ENCODE results near the gene CTNNA3.

DNA sequence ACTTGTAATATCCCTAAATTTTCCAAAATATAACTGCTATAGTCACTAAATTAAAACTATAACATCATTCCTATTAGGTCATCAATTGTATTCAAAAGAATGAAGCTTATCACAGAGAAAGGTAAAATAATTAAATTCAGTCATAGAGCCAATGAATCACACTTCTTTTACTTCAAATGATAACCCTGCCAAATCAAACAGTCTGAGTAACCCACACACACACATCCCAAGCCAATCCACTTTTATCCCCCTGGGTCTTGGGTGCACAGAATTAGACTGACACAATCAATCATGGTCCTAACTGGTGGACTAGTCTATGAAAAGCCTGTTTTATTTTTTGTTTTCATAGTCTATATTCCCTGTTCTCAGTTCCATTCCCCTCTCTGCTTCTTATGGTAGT lies 25.6 kb downstream of the CTNNA3 start:
- TF ChIP-seq, protein P1, sequence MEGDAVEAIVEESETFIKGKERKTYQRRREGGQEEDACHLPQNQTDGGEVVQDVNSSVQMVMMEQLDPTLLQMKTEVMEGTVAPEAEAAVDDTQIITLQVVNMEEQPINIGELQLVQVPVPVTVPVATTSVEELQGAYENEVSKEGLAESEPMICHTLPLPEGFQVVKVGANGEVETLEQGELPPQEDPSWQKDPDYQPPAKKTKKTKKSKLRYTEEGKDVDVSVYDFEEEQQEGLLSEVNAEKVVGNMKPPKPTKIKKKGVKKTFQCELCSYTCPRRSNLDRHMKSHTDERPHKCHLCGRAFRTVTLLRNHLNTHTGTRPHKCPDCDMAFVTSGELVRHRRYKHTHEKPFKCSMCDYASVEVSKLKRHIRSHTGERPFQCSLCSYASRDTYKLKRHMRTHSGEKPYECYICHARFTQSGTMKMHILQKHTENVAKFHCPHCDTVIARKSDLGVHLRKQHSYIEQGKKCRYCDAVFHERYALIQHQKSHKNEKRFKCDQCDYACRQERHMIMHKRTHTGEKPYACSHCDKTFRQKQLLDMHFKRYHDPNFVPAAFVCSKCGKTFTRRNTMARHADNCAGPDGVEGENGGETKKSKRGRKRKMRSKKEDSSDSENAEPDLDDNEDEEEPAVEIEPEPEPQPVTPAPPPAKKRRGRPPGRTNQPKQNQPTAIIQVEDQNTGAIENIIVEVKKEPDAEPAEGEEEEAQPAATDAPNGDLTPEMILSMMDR (IDR thresholded peaks at IDR 0.05): no peak
- TF ChIP-seq POLR2A (IDR thresholded peaks at IDR 0.05): no peak

Data from uterus (tissue), 2 donors.